H1 (cell line): ENCODE data around the gene PGM1. TPM values are rescaled to one million over a fixed set of nuclear protein-coding genes. Genes with fewer than 3 reads are reported as not detected.

Source experiments
- CTCF ChIA-PET: fragments of 300-600 bp; sonication (Branson Sonifier 250); formaldehyde crosslinking; loops from one replicate; lab custom pipeline; 2021; ENCODE audit not compliant: partially characterized antibody; lab: Charles Lee
- POLR2A ChIA-PET: fragments of 300-600 bp; sonication (Branson Sonifier 250); formaldehyde crosslinking; loops from one replicate; lab custom pipeline; 2021; ENCODE audit warnings: inconsistent platforms; ENCODE audit not compliant: partially characterized antibody; lab: Charles Lee
- DNase-seq, 2 experiments: peaks; one replicate each; pipeline versions ENCODE4 v3.0.0 to v3.0.0-alpha.2; 2010 to 2022; ENCODE audit warnings: low spot score in 2 of 2, low read depth in 1 of 2, mixed read lengths in 1 of 2
- FAIRE-seq: peaks from 2 replicates; lab custom pipeline; 2011; peaks lifted over from hg19 to GRCh38; lab: Jason Lieb, UNC
- H2AFZ ChIP-seq: 2 replicates; pipeline ENCODE4 v1.8.1; 2012; ENCODE audit warnings: low read length, inconsistent platforms
- H2AK5ac ChIP-seq: 2 replicates; pipeline ENCODE4 v1.6.1; 2013; ENCODE audit warnings: low read depth, low read length
- H2BK120ac ChIP-seq: replicated peaks from 2 replicates; pipeline ENCODE3; 2013; ENCODE audit warnings: low read depth, low read length, inconsistent platforms
- H2BK12ac ChIP-seq: 2 replicates; pipeline ENCODE4 v1.6.1; 2013; ENCODE audit warnings: low read depth, low read length
- H2BK15ac ChIP-seq: 2 replicates; pipeline ENCODE4 v1.6.1; 2013; ENCODE audit warnings: low read length
- H2BK20ac ChIP-seq: 2 replicates; pipeline ENCODE4 v1.6.1; 2013; ENCODE audit warnings: low read length
- H2BK5ac ChIP-seq: 2 replicates; pipeline ENCODE4 v1.6.1; 2013; ENCODE audit warnings: low read depth, low read length
- H3K14ac ChIP-seq: 2 replicates; pipeline ENCODE4 v1.6.1; 2013; ENCODE audit warnings: inconsistent platforms; ENCODE audit not compliant: insufficient read length
- H3K18ac ChIP-seq: 2 replicates; pipeline ENCODE4 v1.6.1; 2013; ENCODE audit warnings: low read length; ENCODE audit errors: extremely low read depth
- H3K23ac ChIP-seq: 2 replicates; pipeline ENCODE4 v1.6.1; 2013; ENCODE audit warnings: inconsistent platforms; ENCODE audit not compliant: insufficient read length
- H3K23me2 ChIP-seq: 2 replicates; pipeline ENCODE4 v1.6.1; 2013; ENCODE audit warnings: low read depth, low read length
- H3K27ac ChIP-seq: 2 replicates; pipeline ENCODE4 v1.6.1; 2011; ENCODE audit warnings: low read depth, low read length, inconsistent platforms
- H3K27me3 ChIP-seq, 4 experiments: replicated peaks in 1 of 4; 1 replicate in 1 of 4; 2 replicates in 3 of 4; pipeline versions ENCODE4 v1.6.1 to v1.8.1; 2011 to 2013; ENCODE audit warnings: low read length in 3 of 4, mild to moderate bottlenecking in 3 of 4, inconsistent platforms in 2 of 4, mixed read lengths in 2 of 4, moderate library complexity in 1 of 4; ENCODE audit not compliant: control insufficient read depth in 3 of 4, insufficient read depth in 3 of 4; ENCODE audit errors: extremely low read depth in 1 of 4
- H3K36me3 ChIP-seq, 4 experiments: 2 replicates each; pipeline versions ENCODE4 v1.6.1 to v1.8.1; 2011 to 2013; ENCODE audit warnings: mild to moderate bottlenecking in 4 of 4, low read length in 3 of 4, moderate library complexity in 2 of 4, control low read depth in 1 of 4, inconsistent platforms in 1 of 4; ENCODE audit not compliant: insufficient read depth in 4 of 4, control insufficient read depth in 2 of 4
- H3K4ac ChIP-seq: replicated peaks from 2 replicates; pipeline ENCODE3; 2013; ENCODE audit warnings: low read length, low read depth, mixed read lengths, inconsistent platforms; ENCODE audit not compliant: insufficient read length
- H3K4me1 ChIP-seq, 4 experiments: replicated peaks in 1 of 4; 1 replicate in 1 of 4; 2 replicates in 3 of 4; pipeline versions ENCODE4 v1.6.1 to v1.8.1; 2011 to 2013; ENCODE audit warnings: low read length in 3 of 4, inconsistent platforms in 2 of 4, mixed read lengths in 1 of 4; ENCODE audit not compliant: insufficient read depth in 4 of 4, control insufficient read depth in 3 of 4
- H3K4me2 ChIP-seq, 2 experiments: 2 replicates each; pipeline versions ENCODE4 v1.6.1 to v1.8.1; 2011 to 2013; ENCODE audit warnings: low read depth in 2 of 2, low read length in 2 of 2, control low read depth in 1 of 2, inconsistent platforms in 1 of 2, mild to moderate bottlenecking in 1 of 2; ENCODE audit not compliant: insufficient read depth in 1 of 2
- H3K4me3 ChIP-seq, 4 experiments: fragments of 200-600, 300-600 bp in 1 of 4; sonication (generic), shearing (Covaris generic), sonication (Bioruptor Twin) in 1 of 4; 2 replicates each; pipeline versions ENCODE4 v1.5.1 to v1.8.1; 2011 to 2016; ENCODE audit warnings: low read length in 4 of 4, low read depth in 3 of 4, control low read depth in 2 of 4, inconsistent platforms in 2 of 4, mild to moderate bottlenecking in 2 of 4, mixed read lengths in 1 of 4, moderate library complexity in 1 of 4; ENCODE audit not compliant: insufficient read depth in 2 of 4; ENCODE audit errors: extremely low read depth in 1 of 4
- H3K56ac ChIP-seq: replicated peaks from 2 replicates; pipeline ENCODE3; 2013; ENCODE audit warnings: low read depth, mild to moderate bottlenecking, mixed read lengths, low read length, inconsistent platforms; ENCODE audit not compliant: insufficient read length
- H3K79me1 ChIP-seq: 2 replicates; pipeline ENCODE4 v1.6.1; 2013; ENCODE audit warnings: low read depth, low read length, control low read depth
- H3K79me2 ChIP-seq, 2 experiments: 2 replicates each; pipeline versions ENCODE4 v1.6.1 to v1.8.1; 2012 to 2013; ENCODE audit warnings: low read length in 2 of 2, mild to moderate bottlenecking in 2 of 2, inconsistent platforms in 1 of 2; ENCODE audit not compliant: insufficient read depth in 2 of 2, control insufficient read depth in 1 of 2
- H3K9ac ChIP-seq, 4 experiments: replicated peaks in 1 of 4; 1 replicate in 1 of 4; 2 replicates in 3 of 4; pipeline versions ENCODE4 v1.6.1 to v1.8.1; 2011 to 2013; ENCODE audit warnings: low read depth in 3 of 4, low read length in 3 of 4, control low read depth in 2 of 4, mild to moderate bottlenecking in 2 of 4, moderate library complexity in 2 of 4, inconsistent platforms in 1 of 4; ENCODE audit errors: extremely low read depth in 1 of 4
- H3K9me3 ChIP-seq, 2 experiments: 2 replicates each; pipeline versions ENCODE4 v1.6.1 to v1.8.1; 2012 to 2013; ENCODE audit warnings: mild to moderate bottlenecking in 2 of 2, moderate library complexity in 2 of 2, control low read depth in 1 of 2, inconsistent platforms in 1 of 2, low read depth in 1 of 2, low read length in 1 of 2, mixed read lengths in 1 of 2; ENCODE audit not compliant: insufficient read depth in 2 of 2
- H4K20me1 ChIP-seq, 2 experiments: replicated peaks in 1 of 2; 2 replicates each; pipeline versions ENCODE3 to v1.8.1; 2011 to 2013; ENCODE audit warnings: inconsistent platforms in 2 of 2, low read length in 2 of 2, mild to moderate bottlenecking in 1 of 2; ENCODE audit not compliant: insufficient read depth in 2 of 2, control insufficient read depth in 1 of 2
- H4K5ac ChIP-seq: 2 replicates; pipeline ENCODE4 v1.6.1; 2013; ENCODE audit warnings: low read length, low read depth, mixed read lengths, inconsistent platforms; ENCODE audit not compliant: insufficient read length
- H4K8ac ChIP-seq: 2 replicates; pipeline ENCODE4 v1.8.0; 2013; ENCODE audit warnings: mild to moderate bottlenecking, moderate library complexity, low read length, inconsistent platforms; ENCODE audit not compliant: insufficient read depth; ENCODE audit errors: extremely low read depth
- H4K91ac ChIP-seq: replicated peaks from 2 replicates; pipeline ENCODE3; 2013; ENCODE audit warnings: low read length, mixed read lengths, inconsistent platforms; ENCODE audit not compliant: insufficient read length
- BACH1 ChIP-seq: IDR thresholded peaks from 2 replicates; pipeline ENCODE4 v1.6.1; 2012; ENCODE audit warnings: low read length, improper control_type of control experiment
- GABPA ChIP-seq: IDR thresholded peaks from 2 replicates; pipeline ENCODE4 v1.6.1; 2011; ENCODE audit warnings: mild to moderate bottlenecking, low read length, moderate library complexity, borderline replicate concordance; ENCODE audit not compliant: insufficient read depth
- POLR2AphosphoS5 ChIP-seq: IDR thresholded peaks from 2 replicates; pipeline ENCODE4 v1.6.1; 2011; ENCODE audit warnings: low read depth, low read length
- POU5F1 ChIP-seq: IDR thresholded peaks from 2 replicates; pipeline ENCODE4 v1.6.1; 2011; ENCODE audit warnings: low read depth, mild to moderate bottlenecking, low read length, moderate library complexity
- RFX5 ChIP-seq: IDR thresholded peaks from 2 replicates; pipeline ENCODE4 v1.6.1; 2011; ENCODE audit warnings: low read depth, low read length, improper control_type of control experiment, borderline replicate concordance
- SAP30 ChIP-seq: fragments of 300-600 bp; sonication (generic); IDR thresholded peaks from 2 replicates; pipeline ENCODE4 v1.7.1; 2012; ENCODE audit warnings: low read length, moderate library complexity, mild to moderate bottlenecking, inconsistent platforms; ENCODE audit not compliant: insufficient read depth, insufficient replicate concordance
- SP2 ChIP-seq: IDR thresholded peaks from 2 replicates; pipeline ENCODE4 v1.6.1; 2012; ENCODE audit warnings: mild to moderate bottlenecking, low read length, inconsistent platforms
- TCF12 ChIP-seq: IDR thresholded peaks from 2 replicates; pipeline ENCODE4 v1.6.1; 2011; ENCODE audit warnings: low read depth, mild to moderate bottlenecking, low read length
- TEAD4 ChIP-seq: IDR thresholded peaks from 2 replicates; pipeline ENCODE4 v1.6.1; 2012; ENCODE audit warnings: low read depth, low read length, inconsistent platforms, mixed read lengths
- WGBS, 2 experiments: shearing (Covaris generic) in 1 of 2; methylation state at CpG; one replicate each; pipeline versions ENCODE4 v1.1.6 to v1.1.7; 2013 to 2015; ENCODE audit warnings: low lambda C conversion rate in 2 of 2, mixed read lengths in 2 of 2, inconsistent platforms in 1 of 2, low coverage in 1 of 2, missing lambda C conversion rate in 1 of 2; ENCODE audit not compliant: insufficient replicate concordance in 2 of 2, insufficient coverage in 1 of 2, insufficient read length in 1 of 2; ENCODE audit errors: extremely low coverage in 1 of 2, missing lambda C conversion rate in 1 of 2; 5-methylcytosine and 5-hydroxymethylcytosine counted together
- polyA plus RNA-seq, 7 experiments: library from polyadenylated mRNA; depleted of rRNA in 3 of 7; stranded (reverse) in 5 of 7; unstranded in 2 of 7; fragments of >200 nt in 5 of 7; fragments of 200-250 nt in 2 of 7; gene quantifications; 1 replicate in 5 of 7; 2 replicates in 1 of 7; 4 replicates in 1 of 7; pipeline versions ENCODE4 v1.2.1 to v1.2.3, GENCODE V29; 2011 to 2013; ENCODE audit warnings: missing spikeins in 2 of 7, mixed read lengths in 2 of 7
- total RNA-seq: library from RNA; stranded (reverse); fragmentation: NEBNext Ultra II Directional; extraction: Animal tissue kit (Norgen Biotek cat#: 25700); gene quantifications from 2 replicates; pipeline ENCODE4 v1.2.1, GENCODE V29; 2021
- TF ChIP-seq, protein P1 (sequence below), 3 experiments: IDR thresholded peaks; 1 replicate in 2 of 3; 2 replicates in 1 of 3; pipeline versions ENCODE4 v1.5.1 to v1.6.1; 2011; ENCODE audit warnings: low read length in 3 of 3, mild to moderate bottlenecking in 3 of 3, inconsistent platforms in 2 of 3, low read depth in 1 of 3, moderate library complexity in 1 of 3; ENCODE audit not compliant: insufficient read depth in 1 of 3; ENCODE audit errors: control extremely low read depth in 1 of 3
- TF ChIP-seq, protein P2 (sequence below): IDR thresholded peaks from 2 replicates; pipeline ENCODE4 v1.6.1; 2012; ENCODE audit warnings: inconsistent platforms

Gene PGM1
- total and polyA plus RNA-seq, 2 of the 8 experiments (the other 6 are each of a cell fraction or from before 2014, with no cell fraction given) = 33.0 to 65.4 TPM

DNA sequence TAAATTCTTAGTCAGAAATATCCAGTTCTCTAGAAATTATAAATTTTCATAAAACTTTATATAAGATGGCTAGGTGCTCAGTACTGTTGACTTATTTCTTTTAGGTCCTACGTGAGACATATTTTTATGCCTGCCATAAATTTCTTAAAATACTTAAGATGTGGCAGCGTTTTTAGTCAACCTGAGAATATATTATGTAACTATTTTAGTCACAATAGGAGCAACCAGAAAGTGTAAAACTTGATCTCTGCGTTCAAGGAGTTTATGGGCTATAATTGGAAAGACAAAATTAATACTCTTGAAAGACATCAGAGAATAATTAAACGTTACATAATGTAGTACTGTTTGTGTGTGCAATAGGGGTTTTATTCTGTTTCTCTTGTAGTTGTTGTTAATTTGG lies 24.1 kb upstream of the PGM1 start:
- H2AFZ ChIP-seq = no peak overlapping the region
- H2BK15ac ChIP-seq = no peak overlapping the region
- peak overlapping the region; percentile 60; the same call in 1 of the 2 replicates for H2BK5ac ChIP-seq
- H2BK120ac ChIP-seq = no peak overlapping the region
- no peak overlapping the region for H2BK12ac ChIP-seq
- no peaks in the 10 kb centered on the region for H3K79me1 ChIP-seq
- no peak overlapping the region for H3K4ac ChIP-seq
- no peaks in the 10 kb centered on the region for H3K79me2 ChIP-seq
- 0 out of 2 replicates have a peak overlapping the region, but pooled peaks have one; percentile 76 for H2BK20ac ChIP-seq
- no peak for FAIRE-seq
- no peak overlapping the region for H3K14ac ChIP-seq
- H3K18ac ChIP-seq = no peak overlapping the region
- no peak overlapping the region for H3K9ac ChIP-seq
- CTCF ChIA-PET = interaction anchor here (11.1 kb wide), 1 partner anchor 11 kb away, joined by 153 read pairs; no protein-coding TSS in a partner anchor
- 85% methylated on average over 4 of the region's 4 CpGs; no CpG with 5 or more reads in 1 of the 2 experiments for WGBS, 2 experiments
- DNase-seq = no peak
- H3K56ac ChIP-seq = no peak overlapping the region
- H3K4me3 ChIP-seq = no peak overlapping the region
- no peaks in the 10 kb centered on the region for H3K27me3 ChIP-seq
- no peak overlapping the region for H4K91ac ChIP-seq
- H4K8ac ChIP-seq = no peak overlapping the region
- H4K20me1 ChIP-seq = no peaks in the 10 kb centered on the region
- H3K36me3 ChIP-seq = no peaks in the 10 kb centered on the region; a peak in 1 of 8 replicates
- no peak overlapping the region for H4K5ac ChIP-seq
- H3K23ac ChIP-seq = no peak overlapping the region
- no peaks in the 10 kb centered on the region for H3K23me2 ChIP-seq
- H3K9me3 ChIP-seq = peaks cover 0 to 3% of the 10 kb centered on the region in 2 experiments; a peak in 1 of 4 replicates
- H3K4me2 ChIP-seq = no peak overlapping the region
- no peak overlapping the region for H3K27ac ChIP-seq
- H3K4me1 ChIP-seq = peaks cover 0 to 12% (median 10%) of the 10 kb centered on the region in 4 experiments
- H2AK5ac ChIP-seq = no peak overlapping the region
- POLR2A ChIA-PET = no interaction called here
- no peak for TF ChIP-seq POLR2AphosphoS5
- TF ChIP-seq BACH1 = no peak
- TF ChIP-seq TCF12 = no peak
- TF ChIP-seq TEAD4 = no peak
- no peak for TF ChIP-seq SAP30
- TF ChIP-seq GABPA = no peak
- TF ChIP-seq, protein P1, sequence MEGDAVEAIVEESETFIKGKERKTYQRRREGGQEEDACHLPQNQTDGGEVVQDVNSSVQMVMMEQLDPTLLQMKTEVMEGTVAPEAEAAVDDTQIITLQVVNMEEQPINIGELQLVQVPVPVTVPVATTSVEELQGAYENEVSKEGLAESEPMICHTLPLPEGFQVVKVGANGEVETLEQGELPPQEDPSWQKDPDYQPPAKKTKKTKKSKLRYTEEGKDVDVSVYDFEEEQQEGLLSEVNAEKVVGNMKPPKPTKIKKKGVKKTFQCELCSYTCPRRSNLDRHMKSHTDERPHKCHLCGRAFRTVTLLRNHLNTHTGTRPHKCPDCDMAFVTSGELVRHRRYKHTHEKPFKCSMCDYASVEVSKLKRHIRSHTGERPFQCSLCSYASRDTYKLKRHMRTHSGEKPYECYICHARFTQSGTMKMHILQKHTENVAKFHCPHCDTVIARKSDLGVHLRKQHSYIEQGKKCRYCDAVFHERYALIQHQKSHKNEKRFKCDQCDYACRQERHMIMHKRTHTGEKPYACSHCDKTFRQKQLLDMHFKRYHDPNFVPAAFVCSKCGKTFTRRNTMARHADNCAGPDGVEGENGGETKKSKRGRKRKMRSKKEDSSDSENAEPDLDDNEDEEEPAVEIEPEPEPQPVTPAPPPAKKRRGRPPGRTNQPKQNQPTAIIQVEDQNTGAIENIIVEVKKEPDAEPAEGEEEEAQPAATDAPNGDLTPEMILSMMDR (IDR thresholded peaks at IDR 0.05; ENCODE audit: control extremely low read depth in 1 of 3, insufficient read depth in 1 of 3, low read depth in 1 of 3, low read length in 3 of 3) = no peak
- TF ChIP-seq RFX5 = no peak
- no peak for TF ChIP-seq POU5F1
- no peak for TF ChIP-seq SP2
- TF ChIP-seq, protein P2, sequence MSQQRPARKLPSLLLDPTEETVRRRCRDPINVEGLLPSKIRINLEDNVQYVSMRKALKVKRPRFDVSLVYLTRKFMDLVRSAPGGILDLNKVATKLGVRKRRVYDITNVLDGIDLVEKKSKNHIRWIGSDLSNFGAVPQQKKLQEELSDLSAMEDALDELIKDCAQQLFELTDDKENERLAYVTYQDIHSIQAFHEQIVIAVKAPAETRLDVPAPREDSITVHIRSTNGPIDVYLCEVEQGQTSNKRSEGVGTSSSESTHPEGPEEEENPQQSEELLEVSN = no peak
